Measurements from ENCODE around the gene INSC.

The INSC gene

GRCh38 chr11:15179167-15179566, 64.4 kb downstream of the INSC start:
- H3K27ac ChIP-seq (ENCODE audit: extremely low read depth, low read depth, low read length) = no peak overlapping the region
- no peaks in the 10 kb centered on the region for H3K36me3 ChIP-seq (ENCODE audit: control insufficient read depth in 2 of 2, insufficient read depth in 1 of 2, low read length in 2 of 2)
- no peaks in the 10 kb centered on the region for H3K4me1 ChIP-seq (ENCODE audit: control insufficient read depth, insufficient read depth, low read length)
- ChIA-PET CTCF (no interaction called here), POLR2A (no interaction called here)
- no peaks in the 10 kb centered on the region for H3K9me3 ChIP-seq (ENCODE audit: control insufficient read depth, insufficient read depth, low read depth, low read length)
- no peak for TF ChIP-seq ZNF140 (tag by site-specific recombination; IDR thresholded peaks at IDR 0.05)
- TF ChIP-seq ZNF510 (tag by site-specific recombination; IDR thresholded peaks at IDR 0.05; ENCODE audit: insufficient replicate concordance) = no peak
- no peak for TF ChIP-seq ZNF202 (tag by site-specific recombination; IDR thresholded peaks at IDR 0.05; ENCODE audit: borderline replicate concordance)
- no peak for TF ChIP-seq ZBTB10 (tag by site-specific recombination; IDR thresholded peaks at IDR 0.05)
- no peak for TF ChIP-seq ZBTB21 (tag by site-specific recombination; IDR thresholded peaks at IDR 0.05)
- no peak for TF ChIP-seq KLF16 (tag by site-specific recombination; IDR thresholded peaks at IDR 0.05)
- no peak for TF ChIP-seq ELK4 (IDR thresholded peaks at IDR 0.05; ENCODE audit: borderline replicate concordance, low read depth, low read length)
- TF ChIP-seq ZFP41 (tag by site-specific recombination; IDR thresholded peaks at IDR 0.05; ENCODE audit: borderline replicate concordance) = no peak
- no peak for TF ChIP-seq SCRT1 (tag by site-specific recombination; IDR thresholded peaks at IDR 0.05; ENCODE audit: borderline replicate concordance)
- TF ChIP-seq ZNF169 (tag by site-specific recombination; IDR thresholded peaks at IDR 0.05) = no peak
- TF ChIP-seq PRDM6 (tag by site-specific recombination; IDR thresholded peaks at IDR 0.05) = no peak
- no peak for TF ChIP-seq ZSCAN4 (tag by site-specific recombination; IDR thresholded peaks at IDR 0.05)
- no peak overlapping the region for H3K4me3 ChIP-seq (ENCODE audit: low read depth, low read length)

- ChIA-PET POLR2A (no interaction called here), CTCF (interaction anchor here (0.5 to 0.6 kb wide), 2 partner anchors 30 to 116 kb away, joined by 3 read pairs; no protein-coding TSS in a partner anchor)
- H3K36me3 ChIP-seq (ENCODE audit: control insufficient read depth in 2 of 2, insufficient read depth in 1 of 2, low read length in 2 of 2) = no peaks in the 10 kb centered on the region
- H3K27ac ChIP-seq (ENCODE audit: extremely low read depth, low read depth, low read length) = no peak overlapping the region
- no peaks in the 10 kb centered on the region for H3K4me1 ChIP-seq (ENCODE audit: control insufficient read depth, insufficient read depth, low read length)
- H3K4me3 ChIP-seq (ENCODE audit: low read depth, low read length) = no peak overlapping the region
- TF ChIP-seq, protein P1, sequence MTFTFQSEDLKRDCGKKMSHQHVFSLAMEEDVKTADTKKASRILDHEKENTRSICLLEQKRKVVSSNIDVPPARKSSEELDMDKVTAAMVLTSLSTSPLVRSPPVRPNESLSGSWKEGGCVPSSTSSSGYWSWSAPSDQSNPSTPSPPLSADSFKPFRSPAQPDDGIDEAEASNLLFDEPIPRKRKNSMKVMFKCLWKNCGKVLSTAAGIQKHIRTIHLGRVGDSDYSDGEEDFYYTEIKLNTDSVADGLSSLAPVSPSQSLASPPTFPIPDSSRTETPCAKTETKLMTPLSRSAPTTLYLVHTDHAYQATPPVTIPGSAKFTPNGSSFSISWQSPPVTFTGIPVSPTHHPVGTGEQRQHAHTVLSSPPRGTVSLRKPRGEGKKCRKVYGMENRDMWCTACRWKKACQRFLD (tag by site-specific recombination; IDR thresholded peaks at IDR 0.05) = no peak
- TF ChIP-seq IKZF3 (tag by site-specific recombination; IDR thresholded peaks at IDR 0.05) (no peak), ZNF423 (tag by site-specific recombination; IDR thresholded peaks at IDR 0.05) (no peak), ZNF514 (tag by site-specific recombination; IDR thresholded peaks at IDR 0.05) (no peak), ZBTB48 (tag by site-specific recombination; IDR thresholded peaks at IDR 0.05) (no peak)
- H3K9me3 ChIP-seq (ENCODE audit: control insufficient read depth, insufficient read depth, low read depth, low read length) = no peaks in the 10 kb centered on the region
Observed at GRCh38 chr11:15180212-15180792, 65.6 kb downstream of the INSC start.

Data from HEK293 (cell line).